Mesodermal cell (in vitro differentiated cells): ENCODE results near the gene TBX4.

Source experiments
- H3K27ac ChIP-seq: 2 replicates; pipeline ENCODE4 v1.7.0; 2013; ENCODE audit warnings: mild to moderate bottlenecking, low read depth, low read length, moderate library complexity; ENCODE audit not compliant: severe bottlenecking
- H3K36me3 ChIP-seq: 2 replicates; pipeline ENCODE4 v1.7.1; 2013; ENCODE audit warnings: mild to moderate bottlenecking, low read length, moderate library complexity; ENCODE audit not compliant: control insufficient read depth, insufficient read depth
- H3K4me1 ChIP-seq: one replicate; pipeline ENCODE4 v1.7.1; 2013; ENCODE audit warnings: mild to moderate bottlenecking, low read length; ENCODE audit not compliant: insufficient read depth, control insufficient read depth, poor library complexity, severe bottlenecking
- H3K4me3 ChIP-seq: 2 replicates; pipeline ENCODE4 v1.7.0; 2013; ENCODE audit warnings: low read length, control low read depth, mild to moderate bottlenecking; ENCODE audit not compliant: insufficient read depth, poor library complexity, severe bottlenecking; ENCODE audit errors: extremely low read depth
- H3K9me3 ChIP-seq: 2 replicates; pipeline ENCODE4 v1.7.1; 2013; ENCODE audit warnings: mild to moderate bottlenecking, low read length, moderate library complexity; ENCODE audit not compliant: control insufficient read depth
- WGBS, 2 experiments: methylation state at CpG; one replicate each; pipeline ENCODE4 v1.1.5; 2013; ENCODE audit warnings: missing lambda C conversion rate in 2 of 2; ENCODE audit not compliant: insufficient coverage in 2 of 2; 5-methylcytosine and 5-hydroxymethylcytosine counted together

Gene TBX4

GRCh38 chr17:61496957-61497653 is 44.9 kb downstream of the TBX4 start:
- Histone ChIP-seq H3K9me3 (peaks cover 5% of the 10 kb centered on the region), H3K4me3 (no peak overlapping the region), H3K36me3 (no peaks in the 10 kb centered on the region), H3K4me1 (peaks cover 23% of the 10 kb centered on the region), H3K27ac (no peak overlapping the region)
- WGBS, 2 experiments = 78 to 87% methylated on average over 8 of the region's 9 CpGs

- Histone ChIP-seq H3K36me3 (no peaks in the 10 kb centered on the region), H3K4me3 (no peak overlapping the region), H3K9me3 (peaks cover 5% of the 10 kb centered on the region), H3K4me1 (peaks cover 16% of the 10 kb centered on the region), H3K27ac (no peak overlapping the region)
- WGBS, 2 experiments = 92 to 94% methylated on average over 4 to 5 of the region's 8 CpGs
These were observed 46.1 kb downstream of the TBX4 start for GRCh38 chr17:61498042-61498994.

GRCh38 chr17:61499632-61500031 is 47.4 kb downstream of the TBX4 start:
- no peak overlapping the region for H3K27ac ChIP-seq
- H3K9me3 ChIP-seq = peaks cover 5% of the 10 kb centered on the region
- H3K36me3 ChIP-seq = no peaks in the 10 kb centered on the region
- H3K4me3 ChIP-seq = no peak overlapping the region
- WGBS, 2 experiments = 100% methylated on average over 2 of the region's 3 CpGs; no CpG with 5 or more reads in 1 of the 2 experiments
- H3K4me1 ChIP-seq = peaks cover 14% of the 10 kb centered on the region

GRCh38 chr17:61500287-61500686 is 48.1 kb downstream of the TBX4 start:
- Histone ChIP-seq H3K4me1 (peaks cover 20% of the 10 kb centered on the region), H3K36me3 (no peaks in the 10 kb centered on the region), H3K27ac (no peak overlapping the region), H3K4me3 (no peak overlapping the region), H3K9me3 (peaks cover 5% of the 10 kb centered on the region)
- WGBS, 2 experiments = 80% methylated on average over 1 of the region's 2 CpGs; no CpG with 5 or more reads in 1 of the 2 experiments

- H3K4me3 ChIP-seq = no peak overlapping the region
- H3K4me1 ChIP-seq = peaks cover 5% of the 10 kb centered on the region
- WGBS, 2 experiments = 100% methylated on average over 2 of the region's 5 CpGs; no CpG with 5 or more reads in 1 of the 2 experiments
- H3K9me3 ChIP-seq = peaks cover 5% of the 10 kb centered on the region
- H3K36me3 ChIP-seq = no peaks in the 10 kb centered on the region
- no peak overlapping the region for H3K27ac ChIP-seq
These were observed 50.1 kb downstream of the TBX4 start for GRCh38 chr17:61502292-61502691.

- no peak overlapping the region for H3K27ac ChIP-seq
- H3K9me3 ChIP-seq = peaks cover 5% of the 10 kb centered on the region
- peaks cover 5% of the 10 kb centered on the region for H3K4me1 ChIP-seq
- H3K4me3 ChIP-seq = no peak overlapping the region
- WGBS, 2 experiments = 60% methylated on average over 1 of the region's 3 CpGs; no CpG with 5 or more reads in 1 of the 2 experiments
- no peaks in the 10 kb centered on the region for H3K36me3 ChIP-seq
These were observed 51.7 kb downstream of the TBX4 start for GRCh38 chr17:61503961-61504360.

GRCh38 chr17:61504697-61505096 is 52.5 kb downstream of the TBX4 start:
- Histone ChIP-seq H3K27ac (no peak overlapping the region), H3K4me3 (no peak overlapping the region), H3K4me1 (peaks cover 5% of the 10 kb centered on the region), H3K36me3 (no peaks in the 10 kb centered on the region), H3K9me3 (peaks cover 5% of the 10 kb centered on the region)
- 100% methylated on average over 1 of the region's 2 CpGs; no CpG with 5 or more reads in 1 of the 2 experiments for WGBS, 2 experiments

- WGBS, 2 experiments = 100% methylated on average over 1 of the region's 11 CpGs; no CpG with 5 or more reads in 1 of the 2 experiments
- Histone ChIP-seq H3K4me1 (peaks cover 5% of the 10 kb centered on the region), H3K36me3 (no peaks in the 10 kb centered on the region), H3K9me3 (no peaks in the 10 kb centered on the region), H3K27ac (no peak overlapping the region), H3K4me3 (no peak overlapping the region)
These were observed 53.8 kb downstream of the TBX4 start for GRCh38 chr17:61505846-61506627.

- WGBS, 2 experiments = 90 to 93% methylated on average over 6 to 7 of the region's 9 CpGs
- no peak overlapping the region for H3K27ac ChIP-seq
- no peaks in the 10 kb centered on the region for H3K9me3 ChIP-seq
- no peaks in the 10 kb centered on the region for H3K36me3 ChIP-seq
- peaks cover 11% of the 10 kb centered on the region for H3K4me1 ChIP-seq
- H3K4me3 ChIP-seq = no peak overlapping the region
These were observed 55.3 kb downstream of the TBX4 start for GRCh38 chr17:61507383-61508066.

- H3K36me3 ChIP-seq = no peaks in the 10 kb centered on the region
- H3K4me1 ChIP-seq = peaks cover 11% of the 10 kb centered on the region
- H3K4me3 ChIP-seq = no peak overlapping the region
- 95% methylated on average over 4 of the region's 5 CpGs; no CpG with 5 or more reads in 1 of the 2 experiments for WGBS, 2 experiments
- H3K9me3 ChIP-seq = no peaks in the 10 kb centered on the region
- no peak overlapping the region for H3K27ac ChIP-seq
These were observed 56.7 kb downstream of the TBX4 start for GRCh38 chr17:61508912-61509311.
